H9 (cell line): ENCODE measurements around the gene SLC22A5. TPM values are rescaled to one million over a fixed set of nuclear protein-coding genes. Genes with fewer than 3 reads are reported as not detected.

Experiments
- DNase-seq: peaks from one replicate; pipeline ENCODE4 v3.0.0-alpha.2; 2017
- H2AFZ ChIP-seq: one replicate; pipeline ENCODE4 v1.6.1; 2013; ENCODE audit warnings: mild to moderate bottlenecking, low read length, control low read depth, moderate library complexity
- H2AK5ac ChIP-seq: 2 replicates; pipeline ENCODE4 v1.6.1; 2013; ENCODE audit warnings: low read length, control low read depth, mixed read lengths; ENCODE audit not compliant: insufficient read length
- H2BK120ac ChIP-seq: one replicate; pipeline ENCODE4 v1.6.1; 2013; ENCODE audit warnings: low read depth, mild to moderate bottlenecking, low read length, control low read depth, inconsistent platforms; ENCODE audit not compliant: poor library complexity, severe bottlenecking
- H2BK12ac ChIP-seq: 2 replicates; pipeline ENCODE4 v1.6.1; 2013; ENCODE audit warnings: low read length, control low read depth, mixed read lengths, low read depth; ENCODE audit not compliant: insufficient read length
- H2BK15ac ChIP-seq: 2 replicates; pipeline ENCODE4 v1.6.1; 2013; ENCODE audit warnings: low read depth, low read length, control low read depth
- H2BK20ac ChIP-seq: one replicate; pipeline ENCODE4 v1.6.1; 2013; ENCODE audit warnings: low read depth, mild to moderate bottlenecking, low read length, control low read depth, inconsistent platforms; ENCODE audit not compliant: poor library complexity, severe bottlenecking
- H2BK5ac ChIP-seq: 2 replicates; pipeline ENCODE4 v1.6.1; 2013; ENCODE audit warnings: low read length, control low read depth, mixed read lengths; ENCODE audit not compliant: insufficient read length
- H3K14ac ChIP-seq: 2 replicates; pipeline ENCODE4 v1.6.1; 2013; ENCODE audit warnings: low read length, control low read depth; ENCODE audit not compliant: insufficient read depth
- H3K18ac ChIP-seq: 2 replicates; pipeline ENCODE4 v1.6.1; 2013; ENCODE audit warnings: low read depth, mild to moderate bottlenecking, mixed read lengths, low read length, control low read depth; ENCODE audit not compliant: insufficient read length
- H3K23ac ChIP-seq: 2 replicates; pipeline ENCODE4 v1.6.1; 2013; ENCODE audit warnings: low read length, control low read depth, mixed read lengths, low read depth; ENCODE audit not compliant: insufficient read length
- H3K23me2 ChIP-seq: 2 replicates; pipeline ENCODE4 v1.6.1; 2013; ENCODE audit warnings: low read depth, mild to moderate bottlenecking, mixed read lengths, low read length, control low read depth; ENCODE audit not compliant: insufficient read length, poor library complexity, severe bottlenecking
- H3K27ac ChIP-seq: 2 replicates; pipeline ENCODE4 v1.5.1; 2013; ENCODE audit warnings: low read length, control low read depth, mixed read lengths, low read depth; ENCODE audit not compliant: insufficient read length
- H3K27me3 ChIP-seq: 2 replicates; pipeline ENCODE4 v1.6.1; 2013; ENCODE audit warnings: low read length, control low read depth, inconsistent platforms; ENCODE audit not compliant: insufficient read depth
- H3K4ac ChIP-seq: 2 replicates; pipeline ENCODE4 v1.6.1; 2013; ENCODE audit warnings: low read depth, mild to moderate bottlenecking, control low read depth, inconsistent platforms, low read length, moderate library complexity
- H3K4me1 ChIP-seq: 2 replicates; pipeline ENCODE4 v1.6.1; 2013; ENCODE audit warnings: low read length, control low read depth, inconsistent platforms; ENCODE audit not compliant: insufficient read depth
- H3K4me2 ChIP-seq: 2 replicates; pipeline ENCODE4 v1.6.1; 2013; ENCODE audit warnings: low read length, control low read depth, mixed read lengths; ENCODE audit not compliant: insufficient read length, insufficient read depth
- H3K56ac ChIP-seq: 2 replicates; pipeline ENCODE4 v1.6.1; 2013; ENCODE audit warnings: low read depth, mild to moderate bottlenecking, mixed read lengths, low read length, control low read depth; ENCODE audit not compliant: insufficient read length
- H3K79me1 ChIP-seq: 2 replicates; pipeline ENCODE4 v1.6.1; 2013; ENCODE audit warnings: low read depth, mild to moderate bottlenecking, moderate library complexity, low read length, control low read depth, inconsistent platforms; ENCODE audit not compliant: insufficient read depth, poor library complexity, severe bottlenecking
- H3K79me2 ChIP-seq: 2 replicates; pipeline ENCODE4 v1.6.1; 2013; ENCODE audit warnings: low read length, control low read depth, inconsistent platforms; ENCODE audit not compliant: insufficient read depth
- H3K9ac ChIP-seq: 2 replicates; pipeline ENCODE4 v1.6.1; 2013; ENCODE audit warnings: low read length, control low read depth, mixed read lengths; ENCODE audit not compliant: insufficient read length; ENCODE audit errors: extremely low read depth
- H3K9me3 ChIP-seq: one replicate; pipeline ENCODE4 v1.6.1; 2013; ENCODE audit warnings: low read depth, low read length, inconsistent platforms; ENCODE audit not compliant: control insufficient read depth
- H3T11ph ChIP-seq: one replicate; pipeline ENCODE4 v1.6.1; 2013; ENCODE audit warnings: mild to moderate bottlenecking, low read length, control low read depth, inconsistent platforms
- H4K20me1 ChIP-seq: one replicate; pipeline ENCODE4 v1.6.1; 2013; ENCODE audit not compliant: control insufficient read depth, insufficient read length, insufficient read depth
- H4K5ac ChIP-seq: 2 replicates; pipeline ENCODE4 v1.6.1; 2013; ENCODE audit warnings: low read depth, mild to moderate bottlenecking, mixed read lengths, low read length, control low read depth; ENCODE audit not compliant: insufficient read length
- H4K8ac ChIP-seq: replicated peaks from 2 replicates; pipeline ENCODE4 v1.6.1; 2013; ENCODE audit warnings: low read length, control low read depth, mixed read lengths, low read depth; ENCODE audit not compliant: insufficient read length
- H4K91ac ChIP-seq: 2 replicates; pipeline ENCODE4 v1.6.1; 2013; ENCODE audit warnings: low read depth, mild to moderate bottlenecking, moderate library complexity, mixed read lengths, low read length, control low read depth; ENCODE audit not compliant: insufficient read length
- H3K27ac Mint-ChIP-seq, 3 experiments: 2 replicates in 2 of 3; 3 replicates in 1 of 3; pipeline ENCODE4 v1.8.0; 2020 to 2021; ENCODE audit warnings: mixed read lengths in 3 of 3, mild to moderate bottlenecking in 1 of 3, moderate library complexity in 1 of 3
- H3K27me3 Mint-ChIP-seq: 2 replicates; pipeline ENCODE4 v1.8.0; 2021; ENCODE audit warnings: low read depth, mild to moderate bottlenecking, moderate library complexity, mixed read lengths
- H3K36me3 Mint-ChIP-seq, 3 experiments: 2 replicates in 2 of 3; 3 replicates in 1 of 3; pipeline ENCODE4 v1.8.0; 2020 to 2021; ENCODE audit warnings: low read depth in 3 of 3, mixed read lengths in 3 of 3; ENCODE audit not compliant: insufficient read depth in 1 of 3
- H3K4me1 Mint-ChIP-seq, 2 experiments: 2 replicates each; pipeline ENCODE4 v1.8.0; 2020; ENCODE audit warnings: mixed read lengths in 2 of 2
- H3K4me3 Mint-ChIP-seq, 2 experiments: 2 replicates in 1 of 2; 3 replicates in 1 of 2; pipeline ENCODE4 v1.8.0; 2020 to 2021; ENCODE audit warnings: mild to moderate bottlenecking in 2 of 2, mixed read lengths in 2 of 2, moderate library complexity in 1 of 2
- H3K9me3 Mint-ChIP-seq, 2 experiments: 2 replicates in 1 of 2; 3 replicates in 1 of 2; pipeline ENCODE4 v1.8.0; 2020; ENCODE audit warnings: mild to moderate bottlenecking in 2 of 2, mixed read lengths in 2 of 2, moderate library complexity in 1 of 2
- CTCF ChIP-seq: fragments of 200-600 bp; sonication (generic); conservative IDR thresholded peaks from 3 replicates; pipeline ENCODE4 v1.8.0; 2021; ENCODE audit warnings: antibody characterized with exemption, mild to moderate bottlenecking
- total RNA-seq: library from RNA; stranded (reverse); gene quantifications from 2 replicates; pipeline ENCODE4 v1.2.1, GENCODE V29; 2021

The SLC22A5 gene
- total RNA-seq, 1 experiment from 2014 or later: 3.4 TPM

- Histone ChIP-seq H3K23me2 (peaks cover 3% of the 10 kb centered on the region), H3K56ac (no peak overlapping the region), H2BK12ac (no peak overlapping the region), H3K4me1 (no peaks in the 10 kb centered on the region), H3K27me3 (no peaks in the 10 kb centered on the region; the same call in 1 of the 2 replicates), H3K4ac (no peak overlapping the region), H3K4me2 (no peak overlapping the region), H2BK120ac (no peak overlapping the region), H3T11ph (no peak overlapping the region), H3K18ac (no peak overlapping the region), H3K23ac (no peak overlapping the region), H3K14ac (no peak overlapping the region), H2BK15ac (no peak overlapping the region), H3K79me1 (no peaks in the 10 kb centered on the region), H3K9ac (no peak overlapping the region), H2BK20ac (no peak overlapping the region), H3K79me2 (no peaks in the 10 kb centered on the region), H2BK5ac (no peak overlapping the region), H4K91ac (no peak overlapping the region), H3K27ac (no peak overlapping the region), H3K9me3 (no peaks in the 10 kb centered on the region), H2AFZ (no peak overlapping the region), H4K20me1 (no peaks in the 10 kb centered on the region), H4K5ac (no peak overlapping the region), H4K8ac (no peak overlapping the region), H2AK5ac (no peak overlapping the region)
- peaks cover 0 to 3% (median 0%) of the 10 kb centered on the region in 3 experiments; a peak in 3 of 7 replicates for H3K36me3 Mint-ChIP-seq
- H3K4me3 Mint-ChIP-seq: no peak overlapping the region
- TF ChIP-seq CTCF: no peak
- no peak for DNase-seq
- H3K27me3 Mint-ChIP-seq: peaks cover 15% of the 10 kb centered on the region
- H3K9me3 Mint-ChIP-seq: no peaks in the 10 kb centered on the region
- no peak overlapping the region for H3K27ac Mint-ChIP-seq
- peaks cover 16 to 18% of the 10 kb centered on the region in 2 experiments for H3K4me1 Mint-ChIP-seq
Measured at GRCh38 chr5:132372542-132372941, 3.0 kb downstream of the SLC22A5 start.
